Occipital lobe (tissue), 2 donors: ENCODE results near the gene SELENON. TPM values are rescaled to one million over a fixed set of nuclear protein-coding genes. Genes with fewer than 3 reads are reported as not detected.

Source experiments
- DNase-seq: peaks from one replicate; lab custom pipeline; 2025; lab: John Stamatoyannopoulos, UW
- total RNA-seq: library from RNA; depleted of rRNA; stranded (reverse); fragments of >200 nt; gene quantifications from one replicate; pipeline ENCODE4 v1.2.3, GENCODE V29; 2014

Gene SELENON
- total RNA-seq, 1 donor from 2014 or later = 10.3 TPM

- DNase-seq = no peak
Observed at GRCh38 chr1:25809283-25809926, 9.4 kb downstream of the SELENON start.

DNA sequence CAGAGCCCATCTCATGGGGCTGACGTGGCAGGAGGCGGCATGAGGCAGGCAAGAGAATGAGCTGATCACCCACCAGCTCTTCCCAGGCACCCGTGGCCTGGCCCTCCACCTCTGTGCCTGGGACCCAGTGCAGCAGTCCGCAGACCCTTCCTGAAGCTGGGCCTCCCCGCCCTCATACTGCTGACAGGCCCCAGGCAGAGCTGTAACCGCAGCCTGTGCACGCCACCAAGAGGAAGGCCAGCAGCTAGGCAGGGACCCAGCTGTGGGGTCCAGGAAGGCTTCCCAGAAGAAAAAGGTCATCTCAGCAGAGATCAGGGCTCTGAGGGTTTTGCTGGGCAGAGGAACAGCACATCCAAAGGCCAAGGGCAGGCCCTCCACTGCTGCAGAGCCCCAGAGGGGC is 9.9 kb downstream of the SELENON start:
- no peak for DNase-seq

DNA sequence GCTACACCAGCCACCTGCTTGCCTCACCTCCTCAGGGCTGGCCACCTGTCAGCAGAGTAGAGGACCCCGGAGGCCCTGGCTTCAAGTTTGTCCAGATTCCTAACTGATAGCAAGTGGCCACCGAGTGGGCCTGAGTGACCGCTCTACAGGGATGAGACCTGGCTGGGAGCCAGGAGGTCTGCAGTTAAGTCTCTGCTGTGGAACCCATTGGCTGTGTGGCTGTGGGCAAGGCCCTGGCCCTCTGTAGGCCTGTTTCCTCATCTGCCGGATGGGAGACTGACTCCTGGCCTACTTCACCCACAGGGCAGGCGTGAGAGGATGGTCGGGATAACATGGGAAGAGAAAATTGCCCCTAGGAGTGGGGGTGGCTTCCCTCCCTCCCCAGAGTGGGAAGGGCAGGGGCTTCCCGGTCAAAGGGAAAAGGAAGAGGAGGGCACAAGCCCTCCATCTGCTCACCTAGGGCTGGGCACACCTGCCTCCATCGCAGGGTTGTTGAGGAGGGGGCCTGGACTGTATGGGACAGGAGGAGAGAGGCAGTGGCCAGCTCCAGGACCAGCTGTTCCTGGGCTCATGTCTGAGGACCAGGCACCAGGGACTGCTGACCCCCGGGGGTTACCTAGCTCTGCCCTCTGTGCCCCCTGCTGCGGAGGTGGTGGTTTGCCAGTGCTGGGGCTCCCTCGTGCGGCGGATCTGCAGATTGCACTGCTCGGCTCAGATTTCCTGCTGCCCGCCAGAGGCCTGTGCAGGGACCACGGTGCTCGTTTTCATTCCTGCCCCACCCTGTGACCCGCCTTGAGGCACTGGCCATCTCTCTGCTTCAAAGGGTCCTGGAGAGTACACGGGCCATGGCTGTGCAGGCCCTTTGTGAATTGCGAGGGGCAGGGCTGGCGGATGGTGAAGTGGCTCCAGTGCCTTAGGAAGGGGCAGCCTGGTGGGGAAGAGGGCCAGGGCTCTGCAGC is 10.6 kb downstream of the SELENON start:
- DNase-seq = peak; percentile 62

DNA sequence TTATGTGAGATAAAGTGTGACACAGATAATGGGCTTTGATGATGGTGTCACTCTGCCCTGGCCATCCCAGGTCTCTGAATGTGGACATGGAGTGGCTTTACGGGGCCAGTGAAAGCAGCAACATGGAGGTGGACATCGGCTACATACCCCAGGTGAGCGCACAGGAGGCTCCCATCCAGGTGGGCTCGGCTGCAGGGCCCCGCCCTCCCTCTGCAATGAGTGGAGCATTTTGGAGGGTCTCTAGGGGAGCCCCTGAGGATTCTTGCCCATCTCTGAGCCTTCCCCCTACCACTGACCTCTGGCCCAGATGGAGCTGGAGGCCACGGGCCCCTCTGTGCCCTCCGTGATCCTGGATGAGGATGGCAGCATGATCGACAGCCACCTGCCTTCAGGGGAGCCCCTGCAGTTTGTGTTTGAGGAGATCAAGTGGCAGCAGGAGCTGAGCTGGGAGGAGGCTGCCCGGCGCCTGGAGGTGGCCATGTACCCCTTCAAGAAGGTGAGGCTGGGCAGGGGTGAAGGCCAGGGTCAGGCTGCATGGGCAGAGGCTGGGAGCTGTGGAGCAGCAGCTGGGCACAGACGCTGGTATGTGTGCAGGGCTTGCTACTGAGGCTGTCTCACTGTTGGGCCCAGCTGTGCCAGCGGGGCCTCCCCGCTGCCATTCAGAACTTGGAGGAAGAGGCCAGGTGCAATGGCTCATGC is 11.5 kb downstream of the SELENON start:
- no peak for DNase-seq

GRCh38 chr1:25813071-25813733 is 13.2 kb downstream of the SELENON start:
- DNase-seq = no peak

DNA sequence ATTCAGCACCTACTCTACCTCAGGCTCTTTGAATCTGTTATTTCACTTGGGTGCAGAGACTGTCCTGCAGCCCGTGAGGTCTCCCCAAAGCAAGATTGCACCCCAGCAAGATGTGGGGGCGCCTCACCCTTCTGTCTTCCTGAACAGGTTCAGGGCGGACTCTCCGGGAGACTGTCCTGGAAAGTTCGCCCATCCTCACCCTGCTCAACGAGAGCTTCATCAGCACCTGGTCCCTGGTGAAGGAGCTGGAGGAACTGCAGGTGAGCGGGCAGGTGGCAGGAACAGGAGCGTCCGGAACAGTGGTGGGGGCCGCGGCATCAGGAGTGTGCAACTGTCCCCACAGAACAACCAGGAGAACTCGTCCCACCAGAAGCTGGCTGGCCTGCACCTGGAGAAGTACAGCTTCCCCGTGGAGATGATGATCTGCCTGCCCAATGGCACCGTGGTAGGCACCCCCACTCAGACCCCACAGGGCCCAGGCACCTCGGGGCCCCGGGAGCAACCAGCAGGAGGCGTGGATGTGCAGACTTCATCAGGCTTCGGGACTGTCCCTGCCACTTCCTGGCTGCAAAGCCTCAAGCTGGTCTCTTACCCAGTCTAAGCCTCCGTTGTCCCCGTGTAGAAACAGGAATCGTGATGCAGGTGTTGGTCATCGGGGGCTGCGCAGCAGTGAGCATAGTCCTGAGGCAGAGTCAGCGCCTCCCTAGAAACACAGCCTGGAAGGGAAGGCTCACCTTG is 13.9 kb downstream of the SELENON start:
- no peak for DNase-seq

GRCh38 chr1:25814549-25815087 is 14.6 kb downstream of the SELENON start:
- DNase-seq = no peak

DNA sequence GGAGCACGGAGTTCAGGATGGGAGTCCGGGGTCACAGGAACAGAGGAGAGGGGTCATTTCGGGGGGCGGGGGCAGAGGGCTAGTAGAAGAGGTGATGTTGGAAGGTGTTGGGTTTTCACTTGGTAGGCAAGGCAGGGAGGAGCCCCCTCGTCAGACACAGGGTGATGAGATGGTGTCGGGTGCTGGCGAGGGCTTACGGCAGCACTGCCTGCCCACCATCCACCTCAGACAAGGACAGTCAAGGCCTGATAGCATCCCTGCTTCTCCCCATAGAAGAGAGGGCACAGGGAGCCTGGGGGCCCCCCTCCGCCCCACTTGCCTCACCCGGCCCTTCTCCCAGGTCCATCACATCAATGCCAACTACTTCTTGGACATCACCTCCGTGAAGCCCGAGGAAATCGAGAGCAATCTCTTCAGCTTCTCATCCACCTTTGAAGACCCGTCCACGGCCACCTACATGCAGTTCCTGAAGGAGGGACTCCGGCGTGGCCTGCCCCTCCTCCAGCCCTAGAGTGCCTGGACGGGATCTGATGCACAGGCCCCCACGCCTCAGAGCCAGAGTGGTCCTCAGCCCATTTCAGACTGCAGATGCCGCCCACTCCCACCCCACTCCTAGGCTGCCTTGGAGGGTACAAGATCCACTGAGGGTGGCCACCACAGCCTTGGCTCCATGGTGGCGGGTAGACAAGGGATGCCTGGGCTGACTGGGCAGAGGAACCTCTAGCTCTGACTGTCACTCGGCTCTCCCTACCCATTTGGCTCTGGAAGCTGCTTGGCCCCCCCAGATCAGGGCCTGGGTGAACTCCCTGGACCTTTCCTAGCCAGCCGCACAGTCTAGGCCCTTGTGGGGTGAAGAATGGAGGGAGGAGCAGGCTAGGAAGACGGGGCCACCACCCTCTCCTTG is 15.5 kb downstream of the SELENON start:
- DNase-seq = no peak

- DNase-seq = no peak
Observed at GRCh38 chr1:25816112-25816718, 16.2 kb downstream of the SELENON start.

- no peak for DNase-seq
Observed at GRCh38 chr1:25817840-25818501, 18.0 kb downstream of the SELENON start.

DNA sequence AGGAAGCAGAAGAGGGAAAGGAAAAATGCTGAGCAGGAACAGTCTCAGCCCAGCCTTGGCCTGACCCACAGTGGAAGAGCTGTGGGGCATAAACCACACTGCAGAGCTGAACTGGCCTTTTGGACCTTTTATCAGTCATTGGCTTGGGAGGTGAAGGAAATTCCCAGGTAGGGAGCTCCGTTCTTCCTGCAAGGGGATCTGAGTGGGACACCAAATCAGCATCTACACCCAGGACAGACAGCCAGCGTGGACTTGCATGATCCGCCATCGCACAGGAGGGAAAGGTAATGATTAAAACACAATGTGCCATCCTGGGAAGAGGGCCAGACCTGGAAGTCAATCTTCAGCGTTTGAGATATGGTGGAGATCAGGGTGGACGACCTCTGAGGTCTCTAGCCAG is 18.6 kb downstream of the SELENON start:
- DNase-seq = no peak

DNA sequence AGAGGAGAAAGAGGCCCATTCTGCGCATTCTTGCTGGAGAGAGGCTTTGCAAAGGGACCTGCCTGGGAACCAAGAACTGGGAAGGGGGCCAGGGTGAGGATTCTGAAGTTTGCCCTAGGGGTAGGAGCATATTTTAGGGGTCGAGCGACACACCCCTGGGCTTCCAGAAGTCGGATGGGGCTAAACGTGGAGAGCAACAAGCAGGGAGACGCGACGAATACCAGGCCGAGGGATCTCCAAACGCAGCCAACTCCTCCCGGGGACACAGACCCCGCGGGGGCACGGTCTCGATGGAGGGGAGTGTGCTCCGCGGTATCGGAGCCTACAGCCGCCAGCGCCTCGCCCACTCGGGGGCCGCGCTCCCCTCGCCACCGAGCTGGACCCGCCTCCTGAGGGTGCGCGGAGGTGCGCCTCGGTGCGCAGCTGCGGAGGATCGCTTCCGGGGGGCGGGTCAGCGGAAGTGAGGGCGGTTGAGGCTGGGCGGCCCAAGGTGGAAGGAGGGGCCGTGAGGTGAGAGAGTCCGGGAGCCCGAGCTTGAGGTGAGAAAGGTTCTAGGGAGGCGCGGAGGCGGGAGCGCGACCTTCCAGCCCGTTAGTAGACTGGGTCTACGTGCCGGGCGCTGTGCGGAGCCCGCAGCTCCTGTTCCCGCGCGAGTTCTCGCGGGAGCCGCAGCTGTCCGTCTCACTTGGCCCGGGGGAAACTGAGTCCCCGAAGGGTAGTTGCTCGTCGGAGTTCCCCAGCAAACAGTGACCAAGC is 19.7 kb downstream of the SELENON start, which contains the start of gene MTFR1L:
MTFR1L (plus strand) TSS at position 464 of the 756 bp plus-strand sequence. CDS start 3,151 bp downstream, outside the sequence.
- DNase-seq = peak; percentile 83

- no peak for DNase-seq
Observed at GRCh38 chr1:25820247-25821111, 20.5 kb downstream of the SELENON start.

GRCh38 chr1:25821112-25821476 is 21.1 kb downstream of the SELENON start:
- DNase-seq = no peak

DNA sequence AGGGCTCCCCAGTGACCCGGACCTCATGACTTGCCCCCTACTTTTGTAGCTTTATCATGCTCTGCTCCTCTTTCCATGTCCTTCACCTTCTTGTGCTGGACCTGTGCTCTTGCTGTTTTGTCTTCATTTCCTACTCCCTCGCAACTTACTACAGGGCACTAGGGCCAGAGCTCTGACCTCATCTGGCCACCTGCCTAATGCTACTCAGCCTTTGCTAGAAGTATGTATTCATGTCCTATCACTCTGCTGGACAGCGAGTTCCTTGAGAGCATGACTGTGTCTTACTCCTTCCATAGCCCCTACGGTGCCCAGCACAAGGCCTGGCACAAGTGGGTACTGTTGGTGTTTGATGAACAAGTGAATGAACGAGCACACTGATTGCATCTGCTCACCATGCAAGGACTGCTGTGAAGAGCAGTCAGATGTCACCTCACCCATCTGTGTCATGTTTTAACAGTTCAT is 21.7 kb downstream of the SELENON start:
- DNase-seq = no peak

GRCh38 chr1:25825605-25826004 is 25.6 kb downstream of the SELENON start:
- no peak for DNase-seq

DNA sequence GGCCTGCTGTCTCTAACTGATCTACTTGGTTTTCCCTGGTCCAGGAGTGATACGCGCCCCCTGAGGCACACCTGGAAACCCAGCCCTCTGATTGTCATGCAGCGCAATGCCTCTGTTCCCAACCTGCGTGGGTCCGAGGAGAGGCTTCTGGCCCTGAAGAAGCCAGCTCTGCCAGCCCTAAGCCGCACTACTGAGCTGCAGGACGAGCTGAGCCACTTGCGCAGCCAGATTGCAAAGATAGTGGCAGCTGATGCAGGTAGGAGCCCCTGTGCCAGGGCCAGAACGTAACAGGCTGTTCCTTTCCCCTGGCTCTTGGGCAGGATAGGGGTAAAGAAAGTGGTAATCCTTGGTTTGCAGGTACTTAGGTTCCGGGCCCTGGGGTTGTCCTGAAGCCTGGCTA is 26.6 kb downstream of the SELENON start:
- DNase-seq = no peak
